GM12878 (cell line): ENCODE results near the gene ORAI3. TPM values are rescaled to one million over a fixed set of nuclear protein-coding genes. Genes with fewer than 3 reads are reported as not detected.

ENCODE experiments used
- ATAC-seq: fragments of 200-7000 bp; cut with Tn5 transposase; 3 replicates; pipeline ENCODE4 v1.9.1; 2020; ENCODE audit warnings: mild to moderate bottlenecking, moderate library complexity
- BruUV-seq: library from RNA; stranded (reverse); fragments of 400-500 nt; replicated peaks from 2 replicates; lab custom pipeline; 2021; lab: Mats Ljungman, UMichigan
- CTCF ChIA-PET: fragments of 300-600 bp; sonication (Branson Sonifier 250); formaldehyde crosslinking; extraction: SDS; loops from one replicate; lab custom pipeline; 2021; ENCODE audit warnings: inconsistent platforms; lab: Yijun Ruan, JAX
- POLR2A ChIA-PET: fragments of 350-600 bp; formaldehyde crosslinking; extraction: SDS; loops from one replicate; lab custom pipeline; 2021; ENCODE audit warnings: inconsistent platforms; lab: Charles Lee
- RAD21 ChIA-PET: fragments of 300-600 bp; sonication (Branson Sonifier 250); formaldehyde crosslinking; loops from one replicate; lab custom pipeline; 2023; ENCODE audit warnings: antibody characterized with exemption; ENCODE audit not compliant: unreplicated experiment; lab: Charles Lee
- SMC1A ChIA-PET: fragments of 300-600 bp; sonication (Branson Sonifier 250); formaldehyde crosslinking; loops from one replicate; lab custom pipeline; 2023; ENCODE audit not compliant: unreplicated experiment, uncharacterized antibody; lab: Charles Lee
- DNase-seq: peaks from one replicate; pipeline ENCODE4 v3.0.0-alpha.2; 2011; ENCODE audit warnings: low read depth, low spot score
- FAIRE-seq: peaks from 3 replicates; lab custom pipeline; 2011; peaks lifted over from hg19 to GRCh38; lab: Jason Lieb, UNC
- H2AFZ ChIP-seq: 2 replicates; pipeline ENCODE4 v1.6.0; 2011; ENCODE audit warnings: low read depth, low read length, control low read depth; ENCODE audit not compliant: control insufficient read depth
- H3K27ac ChIP-seq: 2 replicates; pipeline ENCODE4 v1.5.1; 2011; ENCODE audit warnings: control low read depth; ENCODE audit not compliant: control insufficient read depth, insufficient read depth
- H3K27me3 ChIP-seq, 2 experiments: replicated peaks in 1 of 2; 2 replicates each; pipeline versions ENCODE4 v1.6.0 to v1.6.1; 2011; ENCODE audit warnings: low read length in 1 of 2; ENCODE audit not compliant: control insufficient read depth in 2 of 2, insufficient read depth in 2 of 2
- H3K36me3 ChIP-seq, 2 experiments: 2 replicates each; pipeline ENCODE4 v1.5.1; 2011; ENCODE audit warnings: low read length in 1 of 2; ENCODE audit not compliant: control insufficient read depth in 2 of 2, insufficient read depth in 2 of 2
- H3K4me1 ChIP-seq: 2 replicates; pipeline ENCODE4 v1.6.1; 2011; ENCODE audit warnings: mild to moderate bottlenecking, low read length, moderate library complexity, mixed read lengths; ENCODE audit not compliant: control insufficient read depth, insufficient read depth
- H3K4me2 ChIP-seq: 2 replicates; pipeline ENCODE4 v1.6.0; 2011; ENCODE audit warnings: control low read depth; ENCODE audit not compliant: control insufficient read depth, insufficient read depth
- H3K4me3 ChIP-seq: fragments of 200-600 bp; sonication (generic); 2 replicates; pipeline ENCODE4 v1.5.1; 2016
- H3K79me2 ChIP-seq: 2 replicates; pipeline ENCODE4 v1.6.0; 2011; ENCODE audit warnings: low read length; ENCODE audit not compliant: control insufficient read depth, insufficient read depth
- H3K9ac ChIP-seq: 2 replicates; pipeline ENCODE4 v1.8.0; 2011; ENCODE audit warnings: low read length, control low read depth, mixed read lengths; ENCODE audit not compliant: control insufficient read depth, insufficient read depth
- H3K9me3 ChIP-seq: replicated peaks from 3 replicates; pipeline ENCODE4 v1.5.1; 2011; ENCODE audit warnings: mild to moderate bottlenecking, low read length; ENCODE audit not compliant: control insufficient read depth, insufficient read depth
- H4K20me1 ChIP-seq: 2 replicates; pipeline ENCODE4 v1.6.0; 2011; ENCODE audit not compliant: control insufficient read depth, insufficient read depth
- BRCA1 ChIP-seq: IDR thresholded peaks from 2 replicates; pipeline ENCODE4 v1.6.1; 2011; ENCODE audit warnings: low read depth, low read length, improper control_type of control experiment
- E4F1 ChIP-seq: fragments of 450-650 bp; IDR thresholded peaks from 2 replicates; pipeline ENCODE4 v1.6.1; 2018; ENCODE audit warnings: borderline replicate concordance, mild to moderate bottlenecking; ENCODE audit not compliant: partially characterized antibody
- FOS ChIP-seq: IDR thresholded peaks from 3 replicates; pipeline ENCODE4 v1.6.1; 2011; ENCODE audit warnings: borderline replicate concordance; ENCODE audit not compliant: insufficient read length; ENCODE audit errors: extremely low read depth
- GATAD2B ChIP-seq: fragments of 450-650 bp; conservative IDR thresholded peaks from 2 replicates; pipeline ENCODE4 v1.6.1; 2017; ENCODE audit warnings: low read depth, mild to moderate bottlenecking, moderate library complexity
- KAT2A ChIP-seq: conservative IDR thresholded peaks from 2 replicates; pipeline ENCODE4 v1.6.1; 2011; ENCODE audit warnings: low read depth, low read length; ENCODE audit not compliant: control insufficient read depth
- MAX ChIP-seq: IDR thresholded peaks from 2 replicates; pipeline ENCODE4 v1.6.1; 2012; ENCODE audit warnings: low read depth, low read length, improper control_type of control experiment
- MEF2A ChIP-seq: IDR thresholded peaks from 2 replicates; pipeline ENCODE4 v1.6.1; 2011; ENCODE audit warnings: low read depth, mild to moderate bottlenecking, low read length, moderate library complexity; ENCODE audit not compliant: insufficient read depth
- MTA2 ChIP-seq: fragments of 450-650 bp; IDR thresholded peaks from 2 replicates; pipeline ENCODE4 v1.6.1; 2016; ENCODE audit warnings: low read depth, mild to moderate bottlenecking, moderate library complexity
- MTA3 ChIP-seq: IDR thresholded peaks from 2 replicates; pipeline ENCODE4 v1.6.1; 2012; ENCODE audit warnings: low read length, inconsistent platforms, borderline replicate concordance
- PRDM15 ChIP-seq: fragments of 450-650 bp; formaldehyde crosslinking; IDR thresholded peaks from 2 replicates; pipeline ENCODE4 v1.4.0; 2020; ENCODE audit warnings: mild to moderate bottlenecking, moderate library complexity
- RELA ChIP-seq: fragments of 450-650 bp; IDR thresholded peaks from 2 replicates; pipeline ENCODE4 v1.8.0; 2014; ENCODE audit warnings: borderline replicate concordance; ENCODE audit not compliant: partially characterized antibody
- SIN3A ChIP-seq: IDR thresholded peaks from 2 replicates; pipeline ENCODE4 v1.6.1; 2012; ENCODE audit warnings: low read depth, low read length, improper control_type of control experiment
- TBL1XR1 ChIP-seq: IDR thresholded peaks from 2 replicates; pipeline ENCODE4 v1.6.1; 2012; ENCODE audit warnings: low read depth, low read length, improper control_type of control experiment
- USF1 ChIP-seq: IDR thresholded peaks from 2 replicates; pipeline ENCODE4 v1.6.1; 2011; ENCODE audit warnings: borderline replicate concordance, low read depth, mild to moderate bottlenecking, moderate library complexity, mixed read lengths, low read length; ENCODE audit not compliant: insufficient read depth; ENCODE audit errors: extremely low read length
- YY1 ChIP-seq: IDR thresholded peaks from 2 replicates; pipeline ENCODE4 v1.6.1; 2011; ENCODE audit warnings: low read depth, mild to moderate bottlenecking, low read length
- WGBS: methylation state at CpG from one replicate; pipeline ENCODE4 v1.1.6; 2016; ENCODE audit warnings: low lambda C conversion rate; ENCODE audit not compliant: insufficient replicate concordance, insufficient coverage; ENCODE audit errors: missing lambda C conversion rate; 5-methylcytosine and 5-hydroxymethylcytosine counted together
- in situ Hi-C: fragments of 300-500 bp; cut with MboI; formaldehyde crosslinking; loops from 9 replicates; pipeline ENCODE4 v1.14.3; 2018; ENCODE audit warnings: mixed read lengths
- intact Hi-C: fragments of 100-400 bp; cut with micrococcal nuclease; formaldehyde crosslinking; loops from one replicate; pipeline ENCODE4 v1.14.2; 2022; ENCODE audit not compliant: unreplicated experiment
- polyA plus RNA-seq, 11 experiments: library from polyadenylated mRNA; depleted of rRNA in 4 of 11; unstranded in 6 of 11; stranded (reverse) in 5 of 11; fragments of >200 nt; fragmentation: Nextera tagmentation in 4 of 11; fragmentation: Illumina TruSeq in 1 of 11; extraction: Ambion mirVana in 4 of 11; extraction: Trizol in 1 of 11; gene quantifications; 1 replicate in 1 of 11; 2 replicates in 10 of 11; pipeline versions ENCODE4 v1.2.1 to v1.2.3, GENCODE V29; 2011 to 2016; ENCODE audit warnings: inconsistent platforms in 2 of 11, missing spikeins in 2 of 11, low read depth in 1 of 11
- total RNA-seq, 4 experiments: library from RNA; depleted of rRNA in 3 of 4; stranded (reverse); fragments of >200 nt in 3 of 4; fragmentation: Illumina TruSeq in 1 of 4; extraction: Trizol in 1 of 4; gene quantifications; 2 replicates each; pipeline versions ENCODE4 v1.2.1 to v1.2.3, GENCODE V29; 2013 to 2021

ORAI3 gene
- total and polyA plus RNA-seq, 10 of the 15 experiments (the other 5 are each of a cell fraction or from before 2014, with no cell fraction given), result 3.4 to 21.9 (median 16.2) TPM

GRCh38 chr16:30951750-30952149 is 2.9 kb downstream of the ORAI3 start:
- H3K9me3 ChIP-seq, result no peaks in the 10 kb centered on the region
- WGBS, result 69% methylated on average over 3 of the region's 3 CpGs
- TF ChIP-seq MTA3, result no peak
- TF ChIP-seq GATAD2B, result no peak
- no peak for TF ChIP-seq MTA2
- TF ChIP-seq TBL1XR1, result no peak
- no peak for TF ChIP-seq RELA
- no peak for TF ChIP-seq USF1
- TF ChIP-seq MAX, result no peak
- no peak for TF ChIP-seq SIN3A
- TF ChIP-seq PRDM15 (CRISPR knock-in tag), result no peak
- no peak for TF ChIP-seq E4F1
- TF ChIP-seq FOS, result no peak
- no peak for TF ChIP-seq YY1
- no peak for TF ChIP-seq KAT2A
- no peak for TF ChIP-seq BRCA1
- no peak for TF ChIP-seq MEF2A
- H3K79me2 ChIP-seq, result peaks cover 19% of the 10 kb centered on the region
- ChIA-PET SMC1A (no interaction called here), RAD21 (no interaction called here), POLR2A (interaction anchor here (0.7 kb wide), 1 partner anchor 429 kb away, joined by 3 read pairs; no protein-coding TSS in a partner anchor), CTCF (interaction anchor here (2.7 kb wide), 1 partner anchor 917 kb away, joined by 15 read pairs; no protein-coding TSS in a partner anchor)
- H3K9ac ChIP-seq, result no peak overlapping the region
- FAIRE-seq, result no peak
- no peak overlapping the region for H2AFZ ChIP-seq
- H4K20me1 ChIP-seq, result no peaks in the 10 kb centered on the region
- ATAC-seq, result no peak
- peaks cover 16% of the 10 kb centered on the region for H3K4me1 ChIP-seq
- H3K27ac ChIP-seq, result no peak overlapping the region
- H3K27me3 ChIP-seq, result no peaks in the 10 kb centered on the region
- H3K4me2 ChIP-seq, result no peak overlapping the region
- no peak overlapping the region for H3K4me3 ChIP-seq
- BruUV-seq, result no TSS peak
- intact Hi-C loops, result loop anchor here (2.0 to 10.0 kb wide), 3 partner anchors 143 to 923 kb away; partner anchors contain the start of genes VKORC1 and ZNF267
- DNase-seq, result no peak
- 0 out of 4 replicates have a peak, but pooled peaks cover 1 to 8% of the 10 kb centered on the region in 2 experiments for H3K36me3 ChIP-seq
- in situ Hi-C loops, result loop anchor here (10.0 kb wide), 2 partner anchors 763 to 923 kb away; partner anchors contain the start of gene ZNF267
